ENCODE results near the gene DENND11. TPM values are rescaled to one million over a fixed set of nuclear protein-coding genes. Genes with fewer than 3 reads are reported as not detected.

The DENND11 gene
- total RNA-seq, 4 donors from 2014 or later = 4.9 to 8.2 (median 6.7) TPM

- Histone ChIP-seq H3K4me3 (no peak overlapping the region), H3K36me3 (peaks cover 0 to 46% of the 10 kb centered on the region in 2 donors), H3K27me3 (no peaks in the 10 kb centered on the region), H3K4me1 (no peaks in the 10 kb centered on the region), H3K9me3 (no peaks in the 10 kb centered on the region), H3K27ac (no peak overlapping the region)
- in situ Hi-C loops (cut with MboI; ENCODE audit: low sequenced_read_pairs in 4 of 4) (no loop called here), intact Hi-C loops (cut with DNase I; ENCODE audit: low total_unique reads) (no loop called here)
- TF ChIP-seq POLR2A (IDR thresholded peaks at IDR 0.05) = no peak
- no peak for TF ChIP-seq CTCF (IDR thresholded peaks at IDR 0.05 in 4 of 5, conservative IDR thresholded peaks at IDR 0.05 in 1 of 5)
- ATAC-seq (no peak), DNase-seq (no peak)
Observed at GRCh38 chr7:141666071-141666470, 35.9 kb downstream of the DENND11 start.

- H3K4me3 ChIP-seq = no peak overlapping the region
- TF ChIP-seq CTCF (IDR thresholded peaks at IDR 0.05 in 4 of 5, conservative IDR thresholded peaks at IDR 0.05 in 1 of 5) (no peak), POLR2A (IDR thresholded peaks at IDR 0.05) (no peak)
- ATAC-seq (no peak), DNase-seq (no peak)
- in situ Hi-C loops (cut with MboI; ENCODE audit: low sequenced_read_pairs in 4 of 4) = no loop called here
- H3K27ac ChIP-seq = no peak overlapping the region
- H3K36me3 ChIP-seq = peaks cover 0 to 45% of the 10 kb centered on the region in 2 donors
- H3K4me1 ChIP-seq = no peaks in the 10 kb centered on the region
- H3K27me3 ChIP-seq = no peaks in the 10 kb centered on the region
- intact Hi-C loops (cut with DNase I; ENCODE audit: low total_unique reads) = no loop called here
- H3K9me3 ChIP-seq = no peaks in the 10 kb centered on the region
Observed at GRCh38 chr7:141665208-141666035, 36.5 kb downstream of the DENND11 start.

- in situ Hi-C loops (cut with MboI; ENCODE audit: low sequenced_read_pairs in 4 of 4) (no loop called here), intact Hi-C loops (cut with DNase I; ENCODE audit: low total_unique reads) (no loop called here)
- H3K36me3 ChIP-seq = peaks cover 0 to 52% of the 10 kb centered on the region in 2 donors
- DNase-seq (no peak), ATAC-seq (no peak)
- H3K4me3 ChIP-seq = no peak overlapping the region
- H3K4me1 ChIP-seq = no peaks in the 10 kb centered on the region
- H3K27ac ChIP-seq = no peak overlapping the region
- no peaks in the 10 kb centered on the region for H3K9me3 ChIP-seq
- no peaks in the 10 kb centered on the region for H3K27me3 ChIP-seq
- TF ChIP-seq CTCF (IDR thresholded peaks at IDR 0.05 in 4 of 5, conservative IDR thresholded peaks at IDR 0.05 in 1 of 5) (no peak), POLR2A (IDR thresholded peaks at IDR 0.05) (no peak)
Observed at GRCh38 chr7:141664450-141664849, 37.5 kb downstream of the DENND11 start.

GRCh38 chr7:141663081-141663849 is 38.7 kb downstream of the DENND11 start:
- ATAC-seq = no peak

More at GRCh38 chr7:141663081-141663849, 38.7 kb downstream of the DENND11 start:
- H3K4me3 ChIP-seq = no peak overlapping the region
- no peaks in the 10 kb centered on the region for H3K9me3 ChIP-seq
- H3K27ac ChIP-seq = no peak overlapping the region
- intact Hi-C loops (cut with DNase I; ENCODE audit: low total_unique reads) (no loop called here), in situ Hi-C loops (cut with MboI; ENCODE audit: low sequenced_read_pairs in 4 of 4) (no loop called here)
- no peaks in the 10 kb centered on the region for H3K27me3 ChIP-seq
- H3K36me3 ChIP-seq = peaks cover 0 to 52% of the 10 kb centered on the region in 2 donors
- TF ChIP-seq CTCF (IDR thresholded peaks at IDR 0.05 in 4 of 5, conservative IDR thresholded peaks at IDR 0.05 in 1 of 5) (no peak), POLR2A (IDR thresholded peaks at IDR 0.05) (no peak)
- DNase-seq = no peak
- no peaks in the 10 kb centered on the region for H3K4me1 ChIP-seq
